Measurements from ENCODE around the gene CHSY1. TPM values are rescaled to one million over a fixed set of nuclear protein-coding genes. Genes with fewer than 3 reads are reported as not detected.

The CHSY1 gene
- polyA plus RNA-seq, 3 donors = 2.7 to 19.0 (median 3.0) TPM

DNA sequence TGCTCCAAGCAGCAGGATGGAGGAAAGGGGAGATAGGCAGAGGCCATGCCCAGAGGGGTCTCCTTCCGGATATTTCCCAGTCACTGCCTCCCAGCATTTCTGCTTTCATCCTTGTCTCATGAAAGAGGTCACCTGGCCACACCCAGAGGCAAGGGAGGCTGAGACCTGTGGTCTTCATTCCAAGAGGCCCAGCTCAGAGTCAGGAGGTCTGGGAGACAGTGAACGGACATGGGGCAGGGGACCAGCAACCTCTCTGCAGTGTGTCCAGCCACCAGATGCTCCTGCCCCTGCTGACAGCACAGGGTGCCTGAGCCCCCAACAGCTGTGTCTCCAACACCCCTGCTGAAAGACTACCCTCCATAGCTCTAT lies 111.2 kb downstream of the CHSY1 start:
- Histone ChIP-seq H3K36me3 (replicated peaks in 1 of 2; ENCODE audit: control insufficient read depth in 1 of 2, insufficient read depth in 2 of 2, low read length in 2 of 2) (no peaks in the 10 kb centered on the region), H3K4me1 (ENCODE audit: control insufficient read depth in 1 of 2, insufficient read depth in 2 of 2, low read length in 2 of 2) (peaks cover 51 to 53% of the 10 kb centered on the region in 2 donors), H3K79me2 (ENCODE audit: insufficient read depth, low read length) (no peaks in the 10 kb centered on the region), H3K27me3 (ENCODE audit: control insufficient read depth in 2 of 2, insufficient read depth in 2 of 2, low read length in 2 of 2) (no peaks in the 10 kb centered on the region), H3K4me2 (replicated peaks; ENCODE audit: extremely low read depth, low read length, poor library complexity, severe bottlenecking) (peak overlapping the region; percentile 34), H3K9me3 (replicated peaks in 1 of 2; ENCODE audit: control insufficient read depth in 1 of 2, insufficient read depth in 1 of 2, low read length in 2 of 2) (peaks cover 0 to 7% of the 10 kb centered on the region in 2 donors), H3K9ac (ENCODE audit: insufficient read depth, low read length, poor library complexity, severe bottlenecking) (peak overlapping the region; percentile 38), H3K27ac (ENCODE audit: low read depth in 1 of 2, low read length in 2 of 2) (no peak overlapping the region), H3K4me3 (replicated peaks in 1 of 3; ENCODE audit: low read depth in 2 of 3, low read length in 3 of 3) (no peak overlapping the region), H2AFZ (ENCODE audit: insufficient read depth, low read depth, low read length, poor library complexity, severe bottlenecking) (peak overlapping the region; percentile 66), H4K20me1 (ENCODE audit: insufficient read depth, low read length) (no peaks in the 10 kb centered on the region)
- no peaks in the 10 kb centered on the region for H3K36me3 Mint-ChIP-seq
- H3K27me3 Mint-ChIP-seq (ENCODE audit: low read depth in 3 of 3) = peaks cover 0 to 10% (median 4%) of the 10 kb centered on the region in 3 donors
- intact Hi-C loops (cut with micrococcal nuclease) = no loop called here
- no peak for TF ChIP-seq CTCF (IDR thresholded peaks at IDR 0.05)
- peaks cover 4 to 9% (median 5%) of the 10 kb centered on the region in 7 donors for H3K9me3 Mint-ChIP-seq
- H3K4me3 Mint-ChIP-seq = no peak overlapping the region
- no peak for DNase-seq
- peaks cover 48% of the 10 kb centered on the region for H3K4me1 Mint-ChIP-seq
- peak overlapping the region in 1 of 7 donors; percentile 83 for H3K27ac Mint-ChIP-seq
- 100% methylated on average over 1 of the region's 2 CpGs for WGBS (ENCODE audit: insufficient coverage)

GRCh38 chr15:101139986-101140696 lies 111.7 kb downstream of the CHSY1 start:
- Histone ChIP-seq H3K27me3 (ENCODE audit: control insufficient read depth in 2 of 2, insufficient read depth in 2 of 2, low read length in 2 of 2) (no peaks in the 10 kb centered on the region), H3K27ac (ENCODE audit: low read depth in 1 of 2, low read length in 2 of 2) (peak overlapping the region in 1 of 2 donors; percentile 52), H3K4me3 (replicated peaks in 1 of 3; ENCODE audit: low read depth in 2 of 3, low read length in 3 of 3) (peak overlapping the region in 1 of 3 experiments; percentile 31), H3K4me2 (replicated peaks; ENCODE audit: extremely low read depth, low read length, poor library complexity, severe bottlenecking) (peak overlapping the region; percentile 34), H4K20me1 (ENCODE audit: insufficient read depth, low read length) (no peaks in the 10 kb centered on the region), H3K9me3 (replicated peaks in 1 of 2; ENCODE audit: control insufficient read depth in 1 of 2, insufficient read depth in 1 of 2, low read length in 2 of 2) (peaks cover 0 to 2% of the 10 kb centered on the region in 2 donors), H3K9ac (ENCODE audit: insufficient read depth, low read length, poor library complexity, severe bottlenecking) (peak overlapping the region; percentile 38), H3K4me1 (ENCODE audit: control insufficient read depth in 1 of 2, insufficient read depth in 2 of 2, low read length in 2 of 2) (peaks cover 55 to 56% of the 10 kb centered on the region in 2 donors), H3K36me3 (replicated peaks in 1 of 2; ENCODE audit: control insufficient read depth in 1 of 2, insufficient read depth in 2 of 2, low read length in 2 of 2) (no peaks in the 10 kb centered on the region), H2AFZ (ENCODE audit: insufficient read depth, low read depth, low read length, poor library complexity, severe bottlenecking) (peak overlapping the region; percentile 66), H3K79me2 (ENCODE audit: insufficient read depth, low read length) (no peaks in the 10 kb centered on the region)
- peak in 2 of 3 donors; percentile 34 to 38 for DNase-seq
- intact Hi-C loops (cut with micrococcal nuclease) = no loop called here
- Mint-ChIP-seq H3K4me3 (peak overlapping the region; percentile 68 to 86), H3K27me3 (ENCODE audit: low read depth in 3 of 3) (peaks cover 0 to 13% (median under 1%) of the 10 kb centered on the region in 3 donors), H3K36me3 (no peaks in the 10 kb centered on the region), H3K27ac (peak overlapping the region; percentile 23 to 89 (median 83)), H3K9me3 (peaks cover 0 to 5% (median 2%) of the 10 kb centered on the region in 7 donors), H3K4me1 (peaks cover 52% of the 10 kb centered on the region)
- 32% methylated on average over 15 of the region's 15 CpGs for WGBS (ENCODE audit: insufficient coverage)
- TF ChIP-seq CTCF (IDR thresholded peaks at IDR 0.05) = no peak

All from CD14-positive monocyte (primary cell).